ENCODE data around the gene POLR3K.

POLR3K gene

DNA sequence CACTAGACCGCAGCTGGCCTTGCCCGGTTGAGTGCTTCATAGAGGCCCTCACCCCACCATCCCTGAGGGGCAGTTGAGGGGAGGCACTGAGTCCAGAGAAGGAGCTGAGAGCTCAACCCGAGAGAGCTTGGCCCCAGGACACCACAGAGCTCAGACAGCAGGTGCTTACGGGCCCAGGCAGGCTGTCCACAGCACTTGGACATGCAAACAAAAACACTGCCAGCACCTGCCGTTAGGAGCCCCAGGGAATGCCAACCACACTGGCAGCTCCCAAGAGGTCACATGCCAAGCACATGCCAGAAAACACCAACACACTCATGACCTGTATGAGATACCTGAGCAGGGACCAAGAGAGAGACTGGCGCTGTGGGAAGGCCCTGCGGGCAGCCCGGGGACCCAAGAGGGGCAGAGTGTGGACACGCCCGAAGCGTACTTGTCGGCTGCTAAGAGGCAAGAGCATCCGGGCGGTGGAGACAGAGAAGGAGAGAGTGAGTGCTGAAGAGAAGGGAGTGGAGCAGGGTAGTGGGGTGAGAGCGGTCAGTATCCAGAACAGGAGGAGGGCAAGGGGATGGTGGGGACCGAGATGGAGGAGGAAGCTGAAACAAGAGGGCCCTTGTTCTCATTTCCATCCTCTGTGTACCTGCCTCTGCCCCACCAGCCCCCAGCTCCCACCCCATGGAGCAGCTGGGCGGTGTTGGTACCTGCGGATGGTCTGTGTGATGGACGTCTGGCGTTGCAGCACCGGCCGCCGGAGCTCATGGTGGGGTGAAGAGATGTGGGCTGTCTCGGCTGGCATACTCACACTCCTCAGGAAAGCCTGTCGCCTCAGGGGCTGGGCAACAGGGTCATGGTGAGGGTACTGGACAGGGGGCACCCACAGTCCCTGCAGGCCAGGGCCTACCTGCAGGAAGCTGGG, 10.8 kb upstream of the POLR3K start:
- no peak for DNase-seq (ENCODE audit: low spot score)
- TF ChIP-seq CTCF (IDR thresholded peaks at IDR 0.05; ENCODE audit: extremely low read depth, insufficient read depth, missing control alignments) = no peak
- in situ Hi-C loops (cut with MboI; ENCODE audit: low pct_unique_long_range_greater_than_20kb, low sequenced_read_pairs, unreplicated experiment) = no loop called here

DNA sequence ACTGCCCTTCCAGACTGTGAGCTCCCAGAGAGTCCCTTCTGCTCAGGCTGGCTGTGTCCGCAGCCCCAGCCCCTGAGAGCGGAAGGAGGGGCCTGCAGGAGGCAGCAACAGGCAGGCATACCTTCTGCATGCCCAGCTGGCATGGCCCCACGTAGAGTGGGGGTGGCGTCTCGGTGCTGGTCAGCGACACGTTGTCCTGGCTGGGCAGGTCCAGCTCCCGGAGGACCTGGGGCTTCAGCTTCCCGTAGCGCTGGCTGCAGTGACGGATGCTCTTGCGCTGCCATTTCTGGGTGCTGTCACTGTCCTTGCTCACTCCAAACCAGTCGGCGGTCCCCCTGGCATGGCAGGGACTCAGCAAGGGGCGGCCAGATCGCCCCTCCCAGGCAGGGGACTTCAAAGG, 10.1 kb upstream of the POLR3K start:
- TF ChIP-seq CTCF (IDR thresholded peaks at IDR 0.05; ENCODE audit: extremely low read depth, insufficient read depth, missing control alignments) = no peak
- in situ Hi-C loops (cut with MboI; ENCODE audit: low pct_unique_long_range_greater_than_20kb, low sequenced_read_pairs, unreplicated experiment) = no loop called here
- DNase-seq (ENCODE audit: low spot score) = no peak

DNA sequence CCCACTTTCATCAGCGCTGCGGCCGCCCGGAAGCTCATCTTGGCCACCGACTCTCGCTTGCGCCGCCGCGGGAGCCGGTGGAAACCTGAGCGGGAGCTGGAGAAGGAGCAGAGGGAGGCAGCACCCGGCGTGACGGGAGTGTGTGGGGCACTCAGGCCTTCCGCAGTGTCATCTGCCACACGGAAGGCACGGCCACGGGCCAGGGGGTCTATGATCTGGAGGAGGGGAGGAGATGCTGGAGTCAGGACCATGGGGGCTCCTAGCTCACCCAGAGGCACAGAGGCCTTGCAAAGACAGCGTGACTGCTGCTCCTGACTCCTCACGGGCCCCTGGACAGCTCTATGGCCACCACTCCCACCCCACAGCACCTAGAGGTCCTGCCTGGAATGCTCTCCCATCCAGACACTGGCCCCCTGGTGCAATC, 9.6 kb upstream of the POLR3K start:
- TF ChIP-seq CTCF (IDR thresholded peaks at IDR 0.05; ENCODE audit: extremely low read depth, insufficient read depth, missing control alignments) = no peak
- DNase-seq (ENCODE audit: low spot score) = no peak
- in situ Hi-C loops (cut with MboI; ENCODE audit: low pct_unique_long_range_greater_than_20kb, low sequenced_read_pairs, unreplicated experiment) = no loop called here

DNA sequence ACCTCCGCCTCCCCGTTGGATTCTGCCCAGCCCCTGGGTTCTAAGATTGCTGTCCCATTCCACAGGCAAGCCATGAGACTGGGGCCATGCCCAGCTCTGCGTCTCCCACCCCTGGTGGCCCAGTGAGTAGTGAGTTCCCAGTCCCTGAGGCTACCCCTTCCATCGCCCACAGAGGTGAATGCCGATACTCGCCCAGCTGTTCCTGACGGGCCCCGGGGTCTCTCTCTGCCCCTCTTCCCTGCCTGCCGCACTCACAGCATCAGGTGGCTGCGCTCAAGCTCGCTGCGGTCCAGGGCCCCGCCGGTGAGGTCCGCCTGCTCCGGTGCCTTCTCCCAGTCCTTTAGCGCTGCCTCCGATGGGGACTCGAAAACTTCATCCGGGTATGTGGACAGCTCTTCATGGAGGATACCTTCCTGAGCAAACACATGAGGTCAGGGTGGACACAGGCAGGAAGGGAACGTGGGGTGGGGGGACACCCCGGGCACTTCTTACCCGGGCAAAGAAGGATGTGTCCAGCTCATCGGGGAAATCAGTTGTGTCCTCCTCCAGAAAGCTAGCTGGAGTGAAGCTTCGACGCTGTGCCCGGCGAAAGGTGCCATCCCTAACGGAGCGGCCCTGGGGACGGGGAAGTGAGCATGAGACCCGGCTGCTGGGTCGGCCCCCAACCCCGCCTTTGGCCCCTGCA, 9.0 kb upstream of the POLR3K start:
- no peak for DNase-seq (ENCODE audit: low spot score)
- TF ChIP-seq CTCF (IDR thresholded peaks at IDR 0.05; ENCODE audit: extremely low read depth, insufficient read depth, missing control alignments) = no peak
- in situ Hi-C loops (cut with MboI; ENCODE audit: low pct_unique_long_range_greater_than_20kb, low sequenced_read_pairs, unreplicated experiment) = no loop called here

DNA sequence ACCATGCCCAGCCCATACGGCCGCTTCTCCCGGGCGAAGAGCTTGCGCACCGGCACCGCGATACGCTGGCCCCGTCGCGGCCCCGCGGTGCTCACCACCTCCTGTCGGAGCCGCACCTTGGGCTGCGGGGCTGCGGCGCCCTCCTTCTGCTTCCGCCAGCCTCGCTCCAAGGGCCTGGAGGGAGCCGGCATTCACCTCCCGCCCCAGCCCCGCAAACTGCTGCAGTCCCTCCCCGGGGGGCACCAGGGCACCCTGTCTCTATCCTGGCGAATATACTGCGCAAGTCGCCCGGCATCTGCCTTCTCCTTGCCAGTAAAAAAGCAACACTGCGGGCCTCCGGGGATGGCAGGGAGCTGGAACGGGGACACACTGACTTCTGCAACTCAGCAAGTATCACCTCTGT, 8.5 kb upstream of the POLR3K start:
- in situ Hi-C loops (cut with MboI; ENCODE audit: low pct_unique_long_range_greater_than_20kb, low sequenced_read_pairs, unreplicated experiment) = no loop called here
- no peak for DNase-seq (ENCODE audit: low spot score)
- no peak for TF ChIP-seq CTCF (IDR thresholded peaks at IDR 0.05; ENCODE audit: extremely low read depth, insufficient read depth, missing control alignments)

GRCh38 chr16:60929-61878, 7.8 kb upstream of the POLR3K start:
- in situ Hi-C loops (cut with MboI; ENCODE audit: low pct_unique_long_range_greater_than_20kb, low sequenced_read_pairs, unreplicated experiment) = no loop called here
- DNase-seq (ENCODE audit: low spot score) = no peak

More at GRCh38 chr16:60929-61878, 7.8 kb upstream of the POLR3K start:
- no peak for TF ChIP-seq CTCF (IDR thresholded peaks at IDR 0.05; ENCODE audit: extremely low read depth, insufficient read depth, missing control alignments)

All from GM13977 (cell line).